Neural progenitor cell (in vitro differentiated cells): ENCODE measurements around the gene RAB3D. TPM values are rescaled to one million over a fixed set of nuclear protein-coding genes. Genes with fewer than 3 reads are reported as not detected.

Source experiments
- DNase-seq: peaks from one replicate; pipeline ENCODE4 v3.0.0-alpha.2; 2016; ENCODE audit warnings: low spot score
- H2AFZ ChIP-seq: fragments of 200-600 bp; sonication (generic); replicated peaks from 2 replicates; pipeline ENCODE4 v1.6.1; 2016; ENCODE audit warnings: antibody characterized with exemption
- H3F3A ChIP-seq: fragments of 200-600 bp; sonication (generic); 2 replicates; pipeline ENCODE4 v1.6.1; 2016; ENCODE audit warnings: antibody characterized with exemption, low read depth
- H3K27ac ChIP-seq: fragments of 200-600 bp; sonication (generic); 2 replicates; pipeline ENCODE4 v1.5.1; 2016; ENCODE audit warnings: mild to moderate bottlenecking
- H3K27me3 ChIP-seq: fragments of 200-600 bp; sonication (generic); 2 replicates; pipeline ENCODE4 v1.6.1; 2016; ENCODE audit warnings: mild to moderate bottlenecking, moderate library complexity
- H3K36me3 ChIP-seq: fragments of 200-600 bp; sonication (generic); 2 replicates; pipeline ENCODE4 v1.5.1; 2016
- H3K4me1 ChIP-seq: fragments of 200-600 bp; sonication (generic); 2 replicates; pipeline ENCODE4 v1.6.1; 2016; ENCODE audit warnings: mixed run types
- H3K4me2 ChIP-seq: fragments of 200-600 bp; sonication (generic); 2 replicates; pipeline ENCODE4 v1.6.1; 2016
- H3K4me3 ChIP-seq: fragments of 200-600 bp; sonication (generic); 2 replicates; pipeline ENCODE4 v1.5.1; 2016
- H3K79me2 ChIP-seq: fragments of 200-600 bp; sonication (generic); 2 replicates; pipeline ENCODE4 v1.6.1; 2016; ENCODE audit warnings: low read depth
- H3K9ac ChIP-seq: fragments of 200-600 bp; sonication (generic); 2 replicates; pipeline ENCODE4 v1.6.1; 2016
- H3K9me3 ChIP-seq: fragments of 200-600 bp; sonication (generic); 2 replicates; pipeline ENCODE4 v1.5.1; 2016; ENCODE audit warnings: low read depth
- H4K20me1 ChIP-seq: fragments of 200-600 bp; sonication (generic); 2 replicates; pipeline ENCODE4 v1.6.1; 2016; ENCODE audit warnings: low read depth
- H3K27ac Mint-ChIP-seq: 3 replicates; pipeline ENCODE4 v1.8.0; 2021; ENCODE audit warnings: mixed read lengths
- H3K27me3 Mint-ChIP-seq: 2 replicates; pipeline ENCODE4 v1.8.0; 2022; ENCODE audit warnings: low read depth, mild to moderate bottlenecking, inconsistent platforms, moderate library complexity, mixed read lengths; ENCODE audit not compliant: insufficient read depth
- H3K36me3 Mint-ChIP-seq: 3 replicates; pipeline ENCODE4 v1.8.0; 2021; ENCODE audit warnings: mixed read lengths
- H3K4me1 Mint-ChIP-seq: 3 replicates; pipeline ENCODE4 v1.8.0; 2021; ENCODE audit warnings: mixed read lengths
- H3K4me3 Mint-ChIP-seq: 3 replicates; pipeline ENCODE4 v1.8.0; 2021; ENCODE audit warnings: mild to moderate bottlenecking, moderate library complexity, mixed read lengths
- H3K9me3 Mint-ChIP-seq: 3 replicates; pipeline ENCODE4 v1.8.0; 2020; ENCODE audit warnings: mixed read lengths
- EZH2 ChIP-seq: fragments of 200-600 bp; sonication (generic); IDR thresholded peaks from 2 replicates; pipeline ENCODE4 v1.6.1; 2017; ENCODE audit warnings: antibody characterized with exemption, mild to moderate bottlenecking, moderate library complexity
- EZH2phosphoT487 ChIP-seq: fragments of 200-600 bp; sonication (generic); IDR thresholded peaks from 2 replicates; pipeline ENCODE4 v1.6.1; 2017; ENCODE audit warnings: antibody characterized with exemption
- total RNA-seq: library from RNA; depleted of rRNA; stranded (reverse); fragments of >200 nt; gene quantifications from 2 replicates; pipeline ENCODE4 v1.2.3, GENCODE V29; 2015; ENCODE audit warnings: low replicate concordance
- TF ChIP-seq, protein P1 (sequence below): fragments of 200-600 bp; sonication (generic); IDR thresholded peaks from 2 replicates; pipeline ENCODE4 v1.5.1; 2017; ENCODE audit warnings: antibody characterized with exemption, mild to moderate bottlenecking

The RAB3D gene
- total RNA-seq, 1 donor from 2014 or later: 5.5 TPM

DNA sequence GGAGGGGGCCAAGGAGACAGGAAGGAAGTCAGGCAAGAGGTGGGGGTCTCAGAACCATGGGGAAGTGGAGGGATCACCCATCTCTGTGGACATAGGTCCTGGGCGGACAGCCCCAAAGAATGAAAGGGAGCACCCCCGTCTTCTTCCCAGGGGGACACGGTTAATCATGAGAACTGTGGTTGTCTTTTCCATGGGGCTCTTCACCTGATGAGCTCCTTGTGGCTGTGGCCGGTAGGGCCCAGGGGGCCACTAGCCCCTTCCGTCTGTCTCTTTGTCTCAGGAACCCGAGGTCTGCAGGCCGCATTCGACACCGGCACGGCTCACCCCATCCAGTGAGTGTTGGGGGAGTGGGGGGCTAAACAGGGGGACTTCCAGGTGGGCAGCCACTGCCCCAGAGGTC is 24.4 kb upstream of the RAB3D start:
- no peak overlapping the region for H3K4me3 ChIP-seq
- peaks cover 24% of the 10 kb centered on the region for H3K27me3 ChIP-seq
- no peak overlapping the region for H3K9ac ChIP-seq
- H3K9me3 ChIP-seq: no peaks in the 10 kb centered on the region
- H3K4me2 ChIP-seq: no peak overlapping the region
- no peak for DNase-seq
- H3K4me1 Mint-ChIP-seq: peaks cover 10% of the 10 kb centered on the region
- H3K27ac Mint-ChIP-seq: no peak overlapping the region
- no peaks in the 10 kb centered on the region for H3K36me3 ChIP-seq
- H3F3A ChIP-seq: peaks cover 6% of the 10 kb centered on the region
- H2AFZ ChIP-seq: no peak overlapping the region
- H3K9me3 Mint-ChIP-seq: no peaks in the 10 kb centered on the region
- no peaks in the 10 kb centered on the region for H3K79me2 ChIP-seq
- peaks cover 25% of the 10 kb centered on the region for H4K20me1 ChIP-seq
- H3K4me3 Mint-ChIP-seq: no peak overlapping the region
- no peak for TF ChIP-seq EZH2
- TF ChIP-seq, protein P1, sequence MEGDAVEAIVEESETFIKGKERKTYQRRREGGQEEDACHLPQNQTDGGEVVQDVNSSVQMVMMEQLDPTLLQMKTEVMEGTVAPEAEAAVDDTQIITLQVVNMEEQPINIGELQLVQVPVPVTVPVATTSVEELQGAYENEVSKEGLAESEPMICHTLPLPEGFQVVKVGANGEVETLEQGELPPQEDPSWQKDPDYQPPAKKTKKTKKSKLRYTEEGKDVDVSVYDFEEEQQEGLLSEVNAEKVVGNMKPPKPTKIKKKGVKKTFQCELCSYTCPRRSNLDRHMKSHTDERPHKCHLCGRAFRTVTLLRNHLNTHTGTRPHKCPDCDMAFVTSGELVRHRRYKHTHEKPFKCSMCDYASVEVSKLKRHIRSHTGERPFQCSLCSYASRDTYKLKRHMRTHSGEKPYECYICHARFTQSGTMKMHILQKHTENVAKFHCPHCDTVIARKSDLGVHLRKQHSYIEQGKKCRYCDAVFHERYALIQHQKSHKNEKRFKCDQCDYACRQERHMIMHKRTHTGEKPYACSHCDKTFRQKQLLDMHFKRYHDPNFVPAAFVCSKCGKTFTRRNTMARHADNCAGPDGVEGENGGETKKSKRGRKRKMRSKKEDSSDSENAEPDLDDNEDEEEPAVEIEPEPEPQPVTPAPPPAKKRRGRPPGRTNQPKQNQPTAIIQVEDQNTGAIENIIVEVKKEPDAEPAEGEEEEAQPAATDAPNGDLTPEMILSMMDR: no peak
- no peak for TF ChIP-seq EZH2phosphoT487
- no peak overlapping the region for H3K27ac ChIP-seq
- H3K27me3 Mint-ChIP-seq: peaks cover 5% of the 10 kb centered on the region
- H3K4me1 ChIP-seq: peaks cover 4% of the 10 kb centered on the region
- H3K36me3 Mint-ChIP-seq: no peaks in the 10 kb centered on the region

DNA sequence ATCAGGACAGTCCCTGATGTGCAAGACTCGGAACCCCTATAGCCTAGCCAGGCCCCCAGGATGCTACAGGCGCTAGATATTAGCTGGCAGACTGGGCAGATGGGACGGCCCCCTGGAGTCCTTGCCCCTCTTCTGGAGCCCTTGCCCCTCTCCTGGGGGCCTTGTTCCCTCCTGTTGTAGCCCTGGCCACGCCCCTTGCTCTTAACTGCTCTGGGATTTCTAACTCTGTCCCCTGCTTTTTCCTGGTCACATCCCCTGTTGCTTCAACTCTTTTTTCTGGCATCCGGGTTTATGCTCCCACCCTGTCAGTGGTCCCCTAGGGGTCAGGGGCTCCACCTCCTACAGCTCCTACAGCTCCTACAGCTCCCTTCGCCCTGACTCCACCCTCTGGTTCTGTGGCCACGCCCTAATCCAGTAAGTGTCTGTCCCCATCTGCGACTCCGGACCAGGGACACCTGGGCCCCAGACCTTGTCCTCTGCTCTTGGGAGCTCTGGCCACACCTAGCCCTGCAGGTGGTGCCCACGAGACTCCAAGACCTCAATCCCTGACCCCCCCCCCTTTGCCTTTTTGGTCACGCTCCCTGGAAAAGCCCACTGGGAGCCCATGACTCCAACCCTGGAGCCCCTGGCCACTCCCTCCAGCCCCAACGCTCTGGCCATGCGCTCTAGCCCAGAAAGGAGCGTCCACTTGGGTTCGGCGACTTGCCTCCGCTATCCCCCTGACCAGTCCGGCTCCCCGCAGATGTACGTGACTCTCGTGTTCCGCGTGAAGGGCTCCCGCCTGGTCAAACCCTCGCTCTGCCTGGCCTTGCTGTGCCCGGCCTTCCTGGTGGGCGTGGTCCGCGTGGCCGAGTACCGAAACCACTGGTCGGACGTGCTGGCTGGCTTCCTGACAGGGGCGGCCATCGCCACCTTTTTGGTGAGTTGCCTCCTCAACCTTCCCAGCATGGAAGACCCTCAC is 22.6 kb upstream of the RAB3D start:
- Histone ChIP-seq H4K20me1 (peaks cover 25% of the 10 kb centered on the region), H3K4me1 (peaks cover 4% of the 10 kb centered on the region), H3K9me3 (no peaks in the 10 kb centered on the region), H2AFZ (no peak overlapping the region), H3K9ac (no peak overlapping the region), H3K27me3 (peaks cover 41% of the 10 kb centered on the region), H3K79me2 (no peaks in the 10 kb centered on the region), H3K36me3 (no peaks in the 10 kb centered on the region), H3K4me2 (peak overlapping the region; percentile 77), H3K27ac (no peak overlapping the region), H3K4me3 (peak overlapping the region; percentile 38), H3F3A (peaks cover 6% of the 10 kb centered on the region)
- DNase-seq: no peak
- TF ChIP-seq, protein P1: no peak
- no peak for TF ChIP-seq EZH2phosphoT487
- no peak for TF ChIP-seq EZH2
- Mint-ChIP-seq H3K36me3 (no peaks in the 10 kb centered on the region), H3K4me3 (peak overlapping the region; percentile 80), H3K9me3 (no peaks in the 10 kb centered on the region), H3K27ac (no peak overlapping the region), H3K27me3 (peaks cover 11% of the 10 kb centered on the region), H3K4me1 (peaks cover 10% of the 10 kb centered on the region)

DNA sequence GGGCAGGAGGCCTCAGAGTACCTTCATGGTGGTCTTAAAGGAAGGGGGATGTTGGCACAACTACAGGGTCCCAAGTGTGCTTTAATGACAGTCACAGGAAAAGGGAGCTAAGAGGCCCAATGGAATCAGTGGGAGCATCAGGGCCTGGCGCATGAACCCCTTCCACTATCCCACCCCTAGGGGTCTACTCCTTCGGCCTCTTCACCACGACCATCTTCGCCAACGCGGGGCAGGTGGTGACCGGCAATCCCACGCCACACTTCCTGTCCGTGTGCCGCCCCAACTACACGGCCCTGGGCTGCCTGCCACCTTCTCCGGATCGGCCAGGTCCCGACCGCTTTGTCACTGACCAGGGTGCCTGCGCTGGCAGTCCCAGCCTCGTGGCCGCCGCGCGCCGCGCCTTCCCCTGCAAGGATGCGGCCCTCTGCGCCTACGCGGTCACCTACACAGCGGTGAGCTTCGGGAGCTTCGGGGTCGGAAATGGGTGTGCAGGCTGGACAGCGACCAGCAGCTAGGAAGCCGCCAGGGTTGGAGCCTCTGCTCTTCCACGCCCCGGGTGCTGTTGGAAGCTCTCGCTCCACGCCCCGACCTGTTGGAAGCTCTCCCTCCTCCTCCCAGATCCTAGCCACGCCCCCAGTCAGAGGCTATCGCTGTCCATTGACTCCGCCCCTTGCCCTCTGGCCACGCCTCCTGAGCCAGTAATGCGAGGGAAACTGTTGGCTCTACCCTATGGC is 21.7 kb upstream of the RAB3D start:
- peak overlapping the region; percentile 77 for H3K4me2 ChIP-seq
- Mint-ChIP-seq H3K27ac (no peak overlapping the region), H3K9me3 (no peaks in the 10 kb centered on the region), H3K4me1 (peaks cover 13% of the 10 kb centered on the region), H3K36me3 (no peaks in the 10 kb centered on the region), H3K27me3 (peaks cover 16% of the 10 kb centered on the region), H3K4me3 (peak overlapping the region; percentile 80)
- H3K27ac ChIP-seq: no peak overlapping the region
- H3F3A ChIP-seq: peaks cover 6% of the 10 kb centered on the region
- peak; percentile 97 for DNase-seq
- H3K36me3 ChIP-seq: no peaks in the 10 kb centered on the region
- H4K20me1 ChIP-seq: peaks cover 25% of the 10 kb centered on the region
- peak overlapping the region; percentile 38 for H3K4me3 ChIP-seq
- TF ChIP-seq EZH2phosphoT487 (no peak), EZH2 (no peak)
- TF ChIP-seq, protein P1: peak; percentile 33
- H3K27me3 ChIP-seq: peaks cover 49% of the 10 kb centered on the region
- peaks cover 4% of the 10 kb centered on the region for H3K4me1 ChIP-seq
- no peaks in the 10 kb centered on the region for H3K79me2 ChIP-seq
- no peak overlapping the region for H2AFZ ChIP-seq
- H3K9ac ChIP-seq: no peak overlapping the region
- H3K9me3 ChIP-seq: no peaks in the 10 kb centered on the region
